ENCODE results near the gene MXI1. TPM values are rescaled to one million over a fixed set of nuclear protein-coding genes. Genes with fewer than 3 reads are reported as not detected.

MXI1 gene
- total and polyA plus RNA-seq, 8 donors, result 16.5 to 79.3 (median 49.2) TPM

DNA sequence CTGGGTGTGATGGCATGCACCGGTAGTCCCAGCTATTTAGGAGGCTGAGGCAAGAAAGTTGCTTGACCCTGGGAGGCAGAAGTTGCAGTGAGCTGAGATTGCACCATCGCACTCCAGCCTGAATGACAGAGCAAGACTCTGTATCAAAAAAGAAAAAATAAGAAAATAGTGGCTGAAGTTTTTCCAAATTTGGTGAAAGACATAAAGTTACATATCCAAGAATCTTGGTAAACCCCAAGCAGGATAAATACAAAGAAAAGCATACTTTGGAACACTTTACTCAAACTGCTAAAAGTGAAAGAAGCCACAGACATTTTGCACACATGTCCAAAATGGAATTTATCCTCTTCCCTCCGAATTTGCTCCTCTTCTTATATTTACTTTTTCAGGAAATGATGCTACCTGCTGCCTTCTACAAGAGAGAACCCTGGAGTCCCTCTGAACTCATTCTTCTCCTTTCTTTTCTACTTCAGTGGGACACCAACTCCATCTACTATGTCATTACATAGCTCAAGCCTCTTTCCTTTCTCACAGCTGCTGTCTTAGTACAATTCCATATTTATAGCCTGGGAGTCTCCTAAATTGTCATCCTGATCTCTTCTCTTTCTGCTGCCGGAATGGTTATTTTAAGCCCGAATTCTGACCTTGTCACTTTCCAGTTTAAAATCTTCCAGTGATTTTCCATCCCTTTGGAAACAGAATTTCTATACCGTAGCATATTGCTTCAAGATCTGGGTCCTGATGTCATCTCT is 114.6 kb downstream of the MXI1 start:
- H3K4me3 ChIP-seq, result no peak overlapping the region
- ATAC-seq (no peak), DNase-seq (no peak)
- TF ChIP-seq, protein P1, sequence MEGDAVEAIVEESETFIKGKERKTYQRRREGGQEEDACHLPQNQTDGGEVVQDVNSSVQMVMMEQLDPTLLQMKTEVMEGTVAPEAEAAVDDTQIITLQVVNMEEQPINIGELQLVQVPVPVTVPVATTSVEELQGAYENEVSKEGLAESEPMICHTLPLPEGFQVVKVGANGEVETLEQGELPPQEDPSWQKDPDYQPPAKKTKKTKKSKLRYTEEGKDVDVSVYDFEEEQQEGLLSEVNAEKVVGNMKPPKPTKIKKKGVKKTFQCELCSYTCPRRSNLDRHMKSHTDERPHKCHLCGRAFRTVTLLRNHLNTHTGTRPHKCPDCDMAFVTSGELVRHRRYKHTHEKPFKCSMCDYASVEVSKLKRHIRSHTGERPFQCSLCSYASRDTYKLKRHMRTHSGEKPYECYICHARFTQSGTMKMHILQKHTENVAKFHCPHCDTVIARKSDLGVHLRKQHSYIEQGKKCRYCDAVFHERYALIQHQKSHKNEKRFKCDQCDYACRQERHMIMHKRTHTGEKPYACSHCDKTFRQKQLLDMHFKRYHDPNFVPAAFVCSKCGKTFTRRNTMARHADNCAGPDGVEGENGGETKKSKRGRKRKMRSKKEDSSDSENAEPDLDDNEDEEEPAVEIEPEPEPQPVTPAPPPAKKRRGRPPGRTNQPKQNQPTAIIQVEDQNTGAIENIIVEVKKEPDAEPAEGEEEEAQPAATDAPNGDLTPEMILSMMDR (IDR thresholded peaks at IDR 0.05), result no peak
- no peaks in the 10 kb centered on the region for H3K36me3 ChIP-seq
- H3K27me3 ChIP-seq, result no peaks in the 10 kb centered on the region
- peaks cover 0 to 19% of the 10 kb centered on the region in 2 donors for H3K9me3 ChIP-seq
- intact Hi-C loops (cut with DNase I), result no loop called here
- no peaks in the 10 kb centered on the region for H3K4me1 ChIP-seq
- H3K27ac ChIP-seq, result no peak overlapping the region

DNA sequence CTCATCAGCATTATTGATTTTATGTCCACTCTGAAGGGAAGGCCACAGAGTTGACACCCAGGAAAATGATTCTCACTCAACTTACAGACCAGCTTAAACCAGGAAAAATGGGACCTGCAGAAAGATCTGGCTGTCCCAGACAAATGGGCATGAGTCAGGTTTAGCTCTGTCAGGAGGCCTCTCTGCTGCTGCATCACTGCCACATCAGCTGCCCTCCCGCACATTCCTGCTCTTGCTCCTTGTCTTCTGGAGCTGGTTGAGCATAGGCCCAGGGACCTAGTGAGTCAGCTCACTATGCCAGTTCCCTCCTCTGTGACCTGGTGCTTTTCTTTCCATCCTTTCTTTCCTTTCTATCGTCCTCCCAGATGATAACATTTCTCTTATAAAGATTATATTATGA is 116.1 kb downstream of the MXI1 start:
- H3K9me3 ChIP-seq, result peaks cover 0 to 19% of the 10 kb centered on the region in 2 donors
- no peak overlapping the region for H3K4me3 ChIP-seq
- no peak for ATAC-seq
- no peak overlapping the region for H3K27ac ChIP-seq
- intact Hi-C loops (cut with DNase I), result no loop called here
- H3K36me3 ChIP-seq, result no peaks in the 10 kb centered on the region
- no peaks in the 10 kb centered on the region for H3K27me3 ChIP-seq
- H3K4me1 ChIP-seq, result no peaks in the 10 kb centered on the region
- TF ChIP-seq, protein P1 (IDR thresholded peaks at IDR 0.05), result no peak
- DNase-seq, result no peak

DNA sequence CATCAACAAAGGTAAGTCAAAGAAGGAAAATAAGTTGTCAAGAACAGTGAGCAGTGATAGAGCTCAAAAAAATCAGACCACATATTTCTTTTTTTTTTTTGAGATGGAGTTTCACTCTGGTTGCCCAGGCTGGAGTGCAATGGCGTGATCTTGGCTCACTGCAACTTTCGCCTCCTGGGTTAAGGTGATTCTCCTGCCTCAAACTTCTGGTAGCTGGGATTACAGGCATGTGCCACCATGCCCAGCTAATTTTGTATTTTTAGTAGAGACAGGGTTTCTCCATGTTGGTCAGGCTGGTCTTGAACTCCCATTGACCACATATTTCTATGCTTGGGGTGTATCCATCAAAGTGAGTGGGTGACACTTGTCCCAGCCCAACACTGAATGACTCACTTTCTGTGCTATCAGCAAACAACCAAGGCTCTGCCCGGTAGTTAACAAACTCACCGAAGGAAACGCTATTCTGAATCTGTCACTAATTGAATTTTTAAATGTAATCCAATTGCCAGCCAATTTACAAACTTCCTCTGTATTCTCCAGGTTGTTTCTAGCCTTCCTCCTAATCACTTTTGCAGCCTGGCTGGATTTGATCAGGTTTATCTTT is 116.9 kb downstream of the MXI1 start:
- no peaks in the 10 kb centered on the region for H3K27me3 ChIP-seq
- ATAC-seq (no peak), DNase-seq (no peak)
- no peaks in the 10 kb centered on the region for H3K4me1 ChIP-seq
- no peaks in the 10 kb centered on the region for H3K36me3 ChIP-seq
- peaks cover 0 to 19% of the 10 kb centered on the region in 2 donors for H3K9me3 ChIP-seq
- intact Hi-C loops (cut with DNase I), result no loop called here
- H3K27ac ChIP-seq, result no peak overlapping the region
- H3K4me3 ChIP-seq, result no peak overlapping the region
- TF ChIP-seq, protein P1 (IDR thresholded peaks at IDR 0.05), result no peak

- no peaks in the 10 kb centered on the region for H3K27me3 ChIP-seq
- ATAC-seq (no peak), DNase-seq (no peak)
- TF ChIP-seq, protein P1 (IDR thresholded peaks at IDR 0.05), result no peak
- intact Hi-C loops (cut with DNase I), result no loop called here
- H3K4me3 ChIP-seq, result no peak overlapping the region
- H3K9me3 ChIP-seq, result peaks cover 0 to 19% of the 10 kb centered on the region in 2 donors
- H3K27ac ChIP-seq, result no peak overlapping the region
- no peaks in the 10 kb centered on the region for H3K4me1 ChIP-seq
- H3K36me3 ChIP-seq, result no peaks in the 10 kb centered on the region
Observed at GRCh38 chr10:110324805-110325280, 117.4 kb downstream of the MXI1 start.

DNA sequence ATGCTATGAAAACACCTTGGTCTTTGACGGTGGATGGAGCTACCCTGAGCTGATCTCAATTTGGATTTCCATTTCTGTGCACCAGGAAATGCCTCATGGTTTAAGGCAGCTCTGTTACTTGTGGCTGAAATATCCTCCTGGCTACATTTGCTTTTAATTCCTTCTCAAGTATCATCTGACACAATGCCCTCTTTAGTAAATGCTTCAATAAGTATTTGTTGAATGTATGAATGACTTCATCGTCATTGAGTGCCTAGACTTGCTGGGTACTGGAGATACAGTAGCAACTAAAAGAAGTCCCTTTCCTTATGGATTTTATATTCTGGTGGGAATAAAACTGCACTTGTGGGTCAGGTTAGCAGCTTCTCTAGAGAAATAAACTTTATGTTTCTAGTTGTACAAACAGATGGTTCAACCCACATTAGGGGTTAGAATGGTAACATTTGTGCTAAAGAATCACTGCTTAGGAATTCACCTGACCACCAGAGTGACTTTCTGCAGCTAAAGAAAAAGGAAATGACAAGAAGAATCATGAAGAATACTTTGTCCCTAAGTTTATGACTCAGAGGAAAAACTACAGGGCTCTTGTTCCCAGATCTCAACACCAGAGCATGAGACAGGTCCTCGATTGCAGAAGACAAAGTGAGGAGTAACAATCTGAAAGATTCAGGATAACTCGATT is 119.1 kb downstream of the MXI1 start:
- peak; percentile 22 for ATAC-seq
- H3K4me1 ChIP-seq, result no peaks in the 10 kb centered on the region
- no peak for DNase-seq
- H3K4me3 ChIP-seq, result no peak overlapping the region
- H3K27me3 ChIP-seq, result no peaks in the 10 kb centered on the region
- H3K27ac ChIP-seq, result no peak overlapping the region
- H3K36me3 ChIP-seq, result no peaks in the 10 kb centered on the region
- TF ChIP-seq, protein P1 (IDR thresholded peaks at IDR 0.05), result no peak
- intact Hi-C loops (cut with DNase I), result no loop called here
- H3K9me3 ChIP-seq, result peaks cover 0 to 24% of the 10 kb centered on the region in 2 donors
